SJCRH30 (cell line): ENCODE results near the gene PHF19. TPM values are rescaled to one million over a fixed set of nuclear protein-coding genes. Genes with fewer than 3 reads are reported as not detected.

Experiments
- DNase-seq, 2 experiments: peaks; one replicate each; pipeline ENCODE4 v3.0.0-alpha.2; 2015 to 2020
- H3K27ac ChIP-seq: fragments of 250-450 bp; sonication (Bioruptor Pico); 2 replicates; pipeline ENCODE4 v1.5.1; 2020; ENCODE audit warnings: mild to moderate bottlenecking, moderate library complexity
- H3K27me3 ChIP-seq: fragments of 250-450 bp; sonication (Bioruptor Pico); 2 replicates; pipeline ENCODE4 v1.5.1; 2020; ENCODE audit warnings: mild to moderate bottlenecking, moderate library complexity
- H3K36me3 ChIP-seq: fragments of 250-450 bp; sonication (Bioruptor Pico); 2 replicates; pipeline ENCODE4 v1.5.1; 2020; ENCODE audit warnings: mild to moderate bottlenecking, moderate library complexity
- H3K4me1 ChIP-seq: fragments of 250-450 bp; sonication (Bioruptor Pico); 2 replicates; pipeline ENCODE4 v1.5.1; 2020; ENCODE audit warnings: mild to moderate bottlenecking, moderate library complexity
- H3K4me3 ChIP-seq: fragments of 250-450 bp; sonication (Bioruptor Pico); 2 replicates; pipeline ENCODE4 v1.5.1; 2020; ENCODE audit warnings: mild to moderate bottlenecking, moderate library complexity
- H3K9me3 ChIP-seq: fragments of 250-450 bp; sonication (Bioruptor Pico); replicated peaks from 2 replicates; pipeline ENCODE4 v1.5.1; 2020; ENCODE audit warnings: mild to moderate bottlenecking, moderate library complexity
- total RNA-seq: library from RNA; depleted of rRNA; stranded (reverse); fragments of >200 nt; shearing (Covaris generic); gene quantifications from 2 replicates; pipeline ENCODE4 v1.2.3, GENCODE V29; 2014

Gene PHF19
- total RNA-seq, 1 experiment from 2014 or later, result 24.1 TPM

GRCh38 chr9:120916991-120917880, 40.2 kb upstream of the PHF19 start:
- Histone ChIP-seq H3K9me3 (no peaks in the 10 kb centered on the region), H3K36me3 (no peaks in the 10 kb centered on the region), H3K27ac (no peak overlapping the region), H3K4me3 (no peak overlapping the region), H3K4me1 (no peaks in the 10 kb centered on the region; the same call in 1 of the 2 replicates), H3K27me3 (no peaks in the 10 kb centered on the region)
- no peak for DNase-seq

DNA sequence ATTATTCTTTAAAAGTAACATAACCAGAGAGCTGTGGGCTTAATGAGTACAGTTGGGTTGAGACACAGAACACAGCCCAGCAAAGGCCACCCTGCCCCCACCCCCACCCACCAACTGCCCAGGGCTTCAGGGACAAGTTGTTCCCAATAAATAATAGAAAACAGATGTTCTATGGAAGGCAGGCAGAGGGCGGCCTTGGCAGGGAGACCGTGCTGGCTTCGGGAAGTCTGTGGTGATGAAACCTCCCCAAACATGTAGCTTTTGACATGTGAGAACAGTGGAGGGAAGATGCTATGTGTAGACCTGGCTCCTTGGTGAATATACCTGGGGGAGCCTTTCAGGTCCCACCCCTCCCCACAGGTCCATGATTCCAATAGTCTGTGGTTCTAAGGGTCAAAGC, 39.6 kb upstream of the PHF19 start:
- H3K36me3 ChIP-seq, result no peaks in the 10 kb centered on the region
- peak overlapping the region; percentile 30 for H3K4me3 ChIP-seq
- H3K27me3 ChIP-seq, result no peaks in the 10 kb centered on the region
- no peaks in the 10 kb centered on the region; the same call in 1 of the 2 replicates for H3K4me1 ChIP-seq
- no peaks in the 10 kb centered on the region for H3K9me3 ChIP-seq
- no peak overlapping the region for H3K27ac ChIP-seq
- DNase-seq, result peak; percentile 48 to 64

- Histone ChIP-seq H3K4me3 (peak overlapping the region; percentile 30), H3K36me3 (no peaks in the 10 kb centered on the region), H3K9me3 (no peaks in the 10 kb centered on the region), H3K27me3 (no peaks in the 10 kb centered on the region), H3K27ac (no peak overlapping the region), H3K4me1 (no peaks in the 10 kb centered on the region; the same call in 1 of the 2 replicates)
- DNase-seq, result peak in 1 of 2 experiments; percentile 42
Measured at GRCh38 chr9:120915854-120916470, 39.0 kb upstream of the PHF19 start.

- Histone ChIP-seq H3K4me1 (no peaks in the 10 kb centered on the region; the same call in 1 of the 2 replicates), H3K27ac (no peak overlapping the region), H3K4me3 (no peak overlapping the region), H3K27me3 (no peaks in the 10 kb centered on the region), H3K9me3 (no peaks in the 10 kb centered on the region), H3K36me3 (no peaks in the 10 kb centered on the region)
- no peak for DNase-seq
Measured at GRCh38 chr9:120914953-120915352, 38.0 kb upstream of the PHF19 start.

GRCh38 chr9:120914396-120914795, 37.4 kb upstream of the PHF19 start:
- H3K27me3 ChIP-seq, result no peaks in the 10 kb centered on the region
- no peak overlapping the region for H3K27ac ChIP-seq
- no peaks in the 10 kb centered on the region for H3K36me3 ChIP-seq
- H3K4me1 ChIP-seq, result no peaks in the 10 kb centered on the region; the same call in 1 of the 2 replicates
- no peak overlapping the region for H3K4me3 ChIP-seq
- no peak for DNase-seq
- no peaks in the 10 kb centered on the region for H3K9me3 ChIP-seq

DNA sequence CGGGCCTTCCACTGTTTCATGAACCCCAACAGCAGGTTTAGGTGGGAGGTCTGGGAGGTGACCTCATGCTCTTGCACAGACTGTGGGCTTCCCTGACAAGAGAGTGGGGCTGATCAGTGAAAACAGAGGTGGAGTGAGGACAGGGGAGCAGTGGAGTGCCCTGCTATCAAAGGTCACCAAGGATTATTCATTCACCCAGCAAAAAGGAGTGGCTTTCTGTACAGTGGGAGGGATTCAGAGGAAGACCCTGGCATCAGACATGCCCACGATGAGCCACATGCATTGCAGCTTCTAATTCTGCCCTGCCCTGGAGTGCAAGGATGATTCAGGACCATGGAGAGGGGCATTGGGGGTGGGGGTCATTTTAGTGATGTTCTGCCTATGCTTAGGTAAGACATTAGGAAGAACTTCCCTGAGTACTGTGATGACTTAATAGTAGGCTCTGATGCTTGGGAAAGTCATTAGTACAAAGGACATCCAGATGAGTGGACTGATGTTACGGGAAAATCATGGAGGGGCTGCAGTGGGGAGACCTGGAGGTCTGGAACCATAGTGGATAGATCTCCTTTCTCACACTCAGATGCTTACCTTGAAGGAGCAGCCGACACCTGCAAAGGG, 36.8 kb upstream of the PHF19 start:
- Histone ChIP-seq H3K4me3 (no peak overlapping the region), H3K27ac (no peak overlapping the region), H3K36me3 (no peaks in the 10 kb centered on the region), H3K27me3 (no peaks in the 10 kb centered on the region), H3K9me3 (no peaks in the 10 kb centered on the region), H3K4me1 (no peaks in the 10 kb centered on the region; the same call in 1 of the 2 replicates)
- peak; percentile 51 to 65 for DNase-seq

DNA sequence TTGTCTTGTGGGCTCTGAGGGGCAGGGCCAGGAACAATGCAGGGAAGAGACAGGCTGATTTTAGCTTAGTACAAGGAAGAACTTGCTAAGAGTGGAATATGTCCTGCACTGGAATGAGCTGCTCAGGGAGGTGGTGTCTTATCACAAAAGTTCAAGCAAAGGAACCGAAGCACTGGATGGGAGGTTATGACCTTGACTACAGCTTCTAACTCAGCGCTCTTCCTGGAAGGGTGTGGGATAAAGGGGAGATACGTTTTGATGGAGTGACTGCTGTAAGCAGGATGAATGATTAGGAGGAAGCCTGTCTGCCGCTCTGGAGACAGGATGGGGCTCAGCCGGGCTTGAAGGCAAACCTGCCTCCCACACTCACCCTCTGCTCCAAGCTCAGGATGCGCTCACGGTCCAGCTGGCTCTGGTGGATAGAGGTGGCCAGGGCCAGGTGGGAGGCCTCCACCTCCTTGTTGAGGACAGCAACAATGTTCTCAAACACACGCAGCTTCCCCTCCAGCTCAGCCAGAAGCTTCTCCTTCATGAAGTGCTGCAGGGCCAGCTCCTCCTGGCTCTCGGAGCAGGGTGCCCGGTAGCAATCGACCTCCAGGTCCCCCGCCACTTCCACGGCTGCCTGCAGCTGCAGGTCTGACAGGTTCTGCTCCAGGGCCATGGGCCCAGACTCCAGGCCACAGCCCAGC, 36.1 kb upstream of the PHF19 start:
- Histone ChIP-seq H3K4me3 (no peak overlapping the region), H3K27me3 (no peaks in the 10 kb centered on the region), H3K27ac (no peak overlapping the region), H3K36me3 (no peaks in the 10 kb centered on the region), H3K9me3 (no peaks in the 10 kb centered on the region), H3K4me1 (no peaks in the 10 kb centered on the region)
- DNase-seq, result no peak

DNA sequence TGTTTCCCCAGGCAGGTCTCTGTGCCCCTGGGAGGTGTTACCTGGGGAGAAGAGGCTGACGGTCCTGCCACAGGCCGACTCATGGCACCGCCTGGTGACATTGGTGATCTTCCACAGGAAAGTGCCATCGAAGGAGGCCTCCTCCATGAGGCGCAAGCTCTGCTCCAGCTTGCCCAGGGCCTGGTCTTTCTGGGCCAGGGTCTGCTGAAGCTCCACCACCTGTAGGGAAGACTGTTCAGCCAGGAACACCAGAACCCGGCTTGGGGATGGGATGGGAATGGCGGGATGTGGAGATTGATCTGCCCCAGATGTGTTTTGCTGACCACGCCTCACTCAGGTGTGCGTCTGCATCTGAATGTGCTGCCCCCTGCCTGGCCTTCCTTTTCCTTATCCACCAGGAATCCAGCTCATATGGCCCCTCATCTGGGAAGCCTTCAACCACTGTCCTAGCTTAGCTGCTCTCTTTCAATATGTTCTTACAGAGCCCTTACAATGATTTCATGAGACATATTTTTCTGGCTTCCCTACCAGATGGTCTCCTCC, 34.4 kb upstream of the PHF19 start:
- no peak for DNase-seq
- Histone ChIP-seq H3K36me3 (no peaks in the 10 kb centered on the region), H3K27ac (no peak overlapping the region), H3K27me3 (no peaks in the 10 kb centered on the region), H3K9me3 (no peaks in the 10 kb centered on the region), H3K4me3 (no peak overlapping the region), H3K4me1 (no peaks in the 10 kb centered on the region)

- DNase-seq, result no peak
- H3K4me3 ChIP-seq, result no peak overlapping the region
- no peaks in the 10 kb centered on the region for H3K36me3 ChIP-seq
- H3K9me3 ChIP-seq, result no peaks in the 10 kb centered on the region
- no peaks in the 10 kb centered on the region for H3K4me1 ChIP-seq
- H3K27ac ChIP-seq, result no peak overlapping the region
- H3K27me3 ChIP-seq, result no peaks in the 10 kb centered on the region
Measured at GRCh38 chr9:120910643-120911042, 33.7 kb upstream of the PHF19 start.

- H3K27me3 ChIP-seq, result no peaks in the 10 kb centered on the region
- no peaks in the 10 kb centered on the region for H3K36me3 ChIP-seq
- no peaks in the 10 kb centered on the region for H3K9me3 ChIP-seq
- DNase-seq, result no peak
- H3K4me3 ChIP-seq, result no peak overlapping the region
- no peaks in the 10 kb centered on the region for H3K4me1 ChIP-seq
- no peak overlapping the region for H3K27ac ChIP-seq
Measured at GRCh38 chr9:120909904-120910303, 32.9 kb upstream of the PHF19 start.

GRCh38 chr9:120905315-120906164, 28.6 kb upstream of the PHF19 start:
- H3K9me3 ChIP-seq, result no peaks in the 10 kb centered on the region
- no peak for DNase-seq
- no peaks in the 10 kb centered on the region for H3K27me3 ChIP-seq
- H3K4me3 ChIP-seq, result no peak overlapping the region
- no peaks in the 10 kb centered on the region for H3K36me3 ChIP-seq
- H3K27ac ChIP-seq, result no peak overlapping the region
- no peaks in the 10 kb centered on the region for H3K4me1 ChIP-seq

- Histone ChIP-seq H3K9me3 (no peaks in the 10 kb centered on the region), H3K4me3 (no peak overlapping the region), H3K27me3 (no peaks in the 10 kb centered on the region), H3K4me1 (no peaks in the 10 kb centered on the region), H3K27ac (no peak overlapping the region), H3K36me3 (no peaks in the 10 kb centered on the region)
- no peak for DNase-seq
Measured at GRCh38 chr9:120904978-120905301, 28.0 kb upstream of the PHF19 start.

GRCh38 chr9:120904061-120904977, 27.3 kb upstream of the PHF19 start:
- Histone ChIP-seq H3K9me3 (no peaks in the 10 kb centered on the region), H3K27me3 (no peaks in the 10 kb centered on the region), H3K4me3 (no peak overlapping the region), H3K4me1 (no peaks in the 10 kb centered on the region), H3K36me3 (no peaks in the 10 kb centered on the region), H3K27ac (no peak overlapping the region)
- no peak for DNase-seq
